NOMO-1 treated with dmso at 0.1 percent for 144 hours (cell line): Measurements from ENCODE around the gene PDSS2.
"Not testable (repeated sequence)": the region's sequence is repeated elsewhere in the genome, so short reads cannot be mapped to it uniquely, and the experiment has no call there.

Source experiments
- DNase-seq: peaks from one replicate; lab custom pipeline; 2025; ENCODE audit not compliant: unreplicated experiment; lab: John Stamatoyannopoulos, UW

PDSS2 gene

DNA sequence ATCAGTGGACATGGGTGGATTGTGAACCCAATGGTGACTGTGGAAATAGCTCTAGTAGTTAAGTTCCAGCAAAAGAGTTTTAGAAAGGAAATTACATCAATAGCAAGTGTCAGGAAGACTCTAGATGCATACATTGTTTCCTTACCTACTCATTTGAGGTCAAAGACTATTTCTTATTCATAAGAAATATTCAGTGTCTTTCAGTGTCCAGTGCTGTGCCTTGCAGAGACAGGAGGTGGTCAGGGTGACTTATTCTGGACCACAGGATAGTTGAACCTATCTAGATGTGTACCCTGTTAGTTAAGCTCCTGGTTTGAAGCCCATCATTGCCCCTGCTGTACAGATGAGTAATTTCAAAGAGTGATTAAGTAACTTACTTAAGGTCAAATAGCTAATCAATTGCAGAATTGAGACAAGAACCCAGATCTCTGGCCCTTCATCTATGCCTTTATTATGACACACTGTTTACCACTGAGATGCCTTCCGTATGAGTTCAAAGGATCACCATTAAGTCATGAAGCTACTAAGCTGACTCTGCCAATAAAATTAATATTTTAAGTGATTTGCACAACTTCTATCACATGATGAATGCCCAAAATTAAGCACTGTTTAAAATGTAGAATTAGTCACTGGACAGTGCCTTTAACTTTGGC lies 136.1 kb downstream of the PDSS2 start:
- DNase-seq: no peak

DNA sequence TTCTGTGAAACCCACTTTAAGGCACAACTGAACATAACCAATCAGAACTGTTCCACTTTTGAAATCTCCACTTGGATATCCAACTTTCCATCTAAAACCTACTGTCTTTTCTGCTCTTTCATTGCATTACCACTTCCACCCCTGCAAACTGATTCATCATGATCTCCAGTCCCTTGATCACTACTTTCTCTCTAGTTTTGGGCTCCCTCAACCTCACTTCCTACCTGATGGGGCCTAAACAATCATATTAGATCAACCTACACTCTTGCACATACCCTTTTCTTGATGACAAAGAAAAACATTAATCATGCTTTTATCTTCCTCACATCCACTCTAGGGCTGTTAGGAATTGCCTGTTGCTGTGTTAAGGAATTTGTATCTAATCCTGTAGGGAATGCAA lies 137.6 kb downstream of the PDSS2 start:
- no peak for DNase-seq

DNA sequence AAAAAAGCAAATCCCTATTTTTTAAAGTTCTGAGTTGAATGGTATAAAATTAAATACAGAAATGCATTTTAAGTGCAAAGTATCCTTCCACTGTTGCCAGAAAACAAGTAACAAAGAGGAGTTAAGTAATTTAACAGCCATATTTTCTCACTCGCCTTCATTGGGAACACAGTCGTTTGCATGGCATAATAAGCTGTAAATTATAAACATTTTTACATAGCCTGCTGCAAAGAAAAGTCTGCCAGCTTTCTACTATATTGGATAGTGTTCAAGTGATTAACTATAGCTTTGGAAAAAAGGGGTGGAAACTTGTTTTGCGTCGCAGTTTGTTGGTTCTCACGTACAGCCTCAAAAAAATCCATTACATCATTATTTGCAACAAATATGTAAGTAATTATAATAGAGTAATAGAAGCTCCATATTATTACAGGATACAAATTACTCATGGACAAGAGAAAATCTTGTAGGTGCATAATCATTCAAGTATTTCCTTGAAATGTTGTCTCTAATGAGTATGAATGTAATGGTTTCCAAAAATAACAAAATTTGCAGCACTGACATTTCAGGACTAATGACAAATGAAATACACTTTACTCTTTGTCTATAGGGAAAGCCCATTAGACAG lies 139.3 kb downstream of the PDSS2 start:
- no peak for DNase-seq

DNA sequence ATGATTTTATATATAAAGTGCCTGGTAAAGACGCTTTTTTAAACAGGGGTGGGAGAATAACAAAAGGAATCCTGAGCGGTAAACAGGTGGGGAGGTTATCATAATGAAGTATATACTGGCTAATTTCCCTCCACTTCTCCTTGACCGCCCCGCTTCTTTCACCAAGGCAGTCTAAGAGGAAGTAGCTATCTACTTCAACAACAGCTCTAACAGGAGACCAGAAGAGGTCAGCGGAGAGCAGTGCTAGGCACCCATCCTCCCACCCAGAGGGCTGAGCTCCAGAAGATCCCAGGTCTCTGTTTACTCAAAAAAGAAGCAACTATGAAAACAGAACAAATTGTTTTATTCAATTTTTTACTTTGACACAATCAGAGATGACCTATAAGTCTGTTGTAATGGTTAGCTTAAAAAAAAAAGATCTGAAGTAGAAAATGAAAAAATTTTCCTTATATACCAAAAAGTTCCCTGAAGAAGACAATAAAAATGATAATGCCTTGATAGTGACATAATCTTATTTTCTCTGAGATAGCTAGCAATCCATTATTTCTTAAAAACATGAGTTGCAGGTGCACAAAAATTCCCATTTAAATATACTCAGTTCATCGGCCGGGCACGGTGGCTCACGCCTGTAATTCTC lies 141.1 kb downstream of the PDSS2 start:
- peak; percentile 59 for DNase-seq

DNA sequence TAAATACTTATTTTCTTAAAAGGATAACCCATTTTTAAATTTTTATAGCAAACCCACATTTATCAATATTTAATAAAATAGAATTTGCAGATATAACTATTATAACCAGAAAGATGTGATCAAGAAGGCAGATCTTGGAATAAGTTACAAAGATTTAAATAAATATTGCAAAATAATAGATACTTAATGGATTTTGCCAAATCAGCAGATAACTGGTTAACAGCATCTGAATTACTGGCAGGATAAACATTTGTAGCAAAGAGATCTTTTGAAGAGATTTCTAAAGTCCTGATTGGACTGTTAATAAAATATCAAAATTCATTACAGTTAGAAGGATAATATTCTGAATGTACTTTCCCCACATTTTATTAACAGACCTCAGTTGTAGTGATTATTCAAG lies 144.2 kb downstream of the PDSS2 start:
- no peak for DNase-seq

DNA sequence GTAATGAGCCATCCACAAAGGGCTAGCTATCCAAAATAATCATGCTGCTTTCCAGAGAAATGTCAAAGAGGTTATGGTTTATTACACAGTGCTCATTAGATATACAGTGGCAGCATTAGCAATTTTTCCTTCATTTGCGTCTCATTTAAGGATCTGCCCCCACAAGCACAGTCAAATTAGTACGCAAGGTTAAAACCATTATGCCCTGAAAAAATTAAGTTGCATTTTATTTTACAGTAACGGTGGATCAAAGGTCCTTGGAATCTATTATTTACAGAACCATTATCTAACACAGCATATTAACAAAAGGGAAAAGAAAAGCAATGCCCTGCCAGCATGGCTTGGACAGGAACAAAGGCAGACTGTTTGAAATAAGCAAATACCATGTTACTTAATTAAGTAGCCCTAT lies 144.8 kb downstream of the PDSS2 start:
- no peak for DNase-seq

DNA sequence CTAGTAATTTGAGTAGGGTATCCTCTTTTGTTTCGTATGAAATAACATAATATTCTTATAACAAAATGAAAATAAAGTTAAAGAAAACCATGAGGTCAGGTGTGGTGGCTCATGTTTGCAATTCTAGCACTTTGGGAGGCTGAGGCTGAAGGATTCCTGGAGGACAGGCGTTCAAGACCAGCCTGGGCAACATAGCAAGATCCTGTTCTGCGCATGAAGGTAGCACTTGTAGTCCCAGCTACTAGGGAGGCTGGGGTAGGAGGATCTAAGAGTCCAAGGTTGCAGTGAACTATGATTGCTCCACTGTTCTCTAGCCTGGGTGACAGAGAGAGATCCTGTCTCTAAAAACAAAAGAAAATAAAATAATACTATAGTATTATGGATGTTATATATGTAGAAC lies 145.6 kb downstream of the PDSS2 start:
- DNase-seq: no peak

DNA sequence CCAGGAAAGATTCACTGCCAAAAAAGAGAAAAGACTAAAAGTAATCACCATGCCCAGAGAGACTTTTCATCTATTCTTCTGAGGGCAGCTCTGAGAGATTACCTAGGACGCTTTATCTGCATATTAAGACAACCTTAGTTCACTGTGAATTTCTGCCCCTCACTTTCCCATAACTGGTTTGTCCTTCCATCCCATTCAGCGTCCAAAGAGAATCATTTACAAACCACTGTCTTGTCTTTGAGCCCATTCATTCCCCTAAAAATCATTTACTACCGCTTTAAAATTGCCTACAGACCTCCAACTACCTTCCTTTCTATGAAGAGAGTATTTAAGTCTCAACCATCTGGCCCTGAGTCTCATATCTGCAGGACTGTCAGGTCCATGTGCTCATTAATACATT lies 149.0 kb downstream of the PDSS2 start:
- DNase-seq: no peak

DNA sequence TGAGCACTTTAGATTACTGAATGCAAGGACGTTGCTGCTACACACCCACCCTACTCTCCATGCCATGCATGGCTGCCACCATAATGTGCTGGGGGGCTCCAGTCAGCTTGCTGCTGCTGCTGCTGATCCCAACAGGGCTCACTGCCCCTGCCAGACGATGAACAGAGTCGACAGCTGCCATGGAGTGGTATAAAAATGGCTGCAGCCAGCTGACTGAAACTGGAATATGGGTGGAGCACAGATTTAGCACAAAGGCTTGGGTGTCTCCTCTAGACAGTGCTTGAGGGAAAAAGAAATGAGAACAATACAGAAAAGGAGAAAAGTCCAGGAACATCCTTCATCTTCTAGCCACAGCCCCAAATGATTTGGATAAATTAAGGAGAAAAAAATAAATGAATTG lies 150.7 kb downstream of the PDSS2 start:
- DNase-seq: no peak

DNA sequence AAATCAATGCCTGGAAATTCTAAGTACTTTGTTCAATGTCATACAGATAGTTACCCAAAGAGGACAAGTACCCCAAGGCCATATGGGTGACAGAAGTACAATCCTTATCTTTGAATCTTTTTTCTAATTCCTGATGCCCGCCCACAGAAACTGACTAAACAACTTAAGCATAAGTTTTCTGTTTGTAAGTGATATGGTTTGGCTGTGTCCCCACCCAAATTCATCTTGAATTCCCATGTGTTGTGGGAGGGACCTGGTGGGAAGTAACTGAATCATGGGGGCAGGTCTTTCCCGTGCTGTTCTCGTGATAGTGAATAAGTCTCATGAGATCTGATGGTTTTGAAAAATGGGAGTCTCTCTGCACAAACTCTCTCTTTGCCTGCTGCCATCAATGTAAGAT lies 153.4 kb downstream of the PDSS2 start:
- DNase-seq: not testable (repeated sequence)

DNA sequence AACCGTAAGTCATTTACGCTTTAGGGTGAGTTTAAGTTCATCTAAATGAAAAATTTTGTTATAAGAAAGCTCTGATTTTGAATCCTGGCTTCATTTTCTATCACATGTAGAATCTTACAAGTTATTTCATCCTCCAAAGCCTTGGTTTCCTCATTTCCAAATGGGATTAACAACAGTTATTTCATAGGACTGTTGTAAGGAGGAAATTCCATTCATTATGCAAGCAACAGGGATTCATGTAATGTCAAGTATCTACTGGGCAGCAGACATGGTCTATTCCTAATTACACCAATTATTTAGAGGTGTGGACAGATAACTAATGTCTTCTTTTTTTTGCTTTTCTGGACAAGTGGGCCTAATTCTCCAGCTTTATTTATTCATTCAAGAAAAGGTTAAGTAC lies 154.0 kb downstream of the PDSS2 start:
- DNase-seq: no peak

DNA sequence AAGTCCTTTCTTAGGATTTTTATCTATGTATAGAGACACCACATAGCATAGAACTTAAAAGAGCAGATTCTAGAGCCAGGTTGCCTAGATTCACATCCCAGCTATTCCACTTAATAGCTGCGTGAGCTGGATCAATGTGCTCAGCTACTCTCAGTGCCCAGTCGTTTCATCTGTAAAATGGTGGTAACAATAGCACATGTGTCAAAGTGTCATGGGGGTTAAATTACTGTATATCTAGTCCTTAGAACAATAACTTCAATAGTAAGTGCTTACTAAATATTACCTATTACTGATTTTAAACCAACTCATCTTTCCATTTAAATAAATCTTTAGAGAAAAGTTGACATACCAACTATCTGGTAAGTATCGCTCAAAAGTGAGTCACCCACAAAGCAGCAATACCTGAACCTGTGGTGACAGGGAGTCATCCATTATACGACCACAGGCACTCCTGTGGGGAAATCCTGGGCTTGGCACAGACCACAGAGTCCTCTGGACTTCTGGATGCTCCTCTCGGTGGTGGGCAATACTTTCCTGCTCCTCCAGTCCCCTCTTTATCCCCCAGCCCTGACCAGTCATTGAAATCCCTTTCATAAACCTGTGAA lies 154.8 kb downstream of the PDSS2 start:
- DNase-seq: no peak

DNA sequence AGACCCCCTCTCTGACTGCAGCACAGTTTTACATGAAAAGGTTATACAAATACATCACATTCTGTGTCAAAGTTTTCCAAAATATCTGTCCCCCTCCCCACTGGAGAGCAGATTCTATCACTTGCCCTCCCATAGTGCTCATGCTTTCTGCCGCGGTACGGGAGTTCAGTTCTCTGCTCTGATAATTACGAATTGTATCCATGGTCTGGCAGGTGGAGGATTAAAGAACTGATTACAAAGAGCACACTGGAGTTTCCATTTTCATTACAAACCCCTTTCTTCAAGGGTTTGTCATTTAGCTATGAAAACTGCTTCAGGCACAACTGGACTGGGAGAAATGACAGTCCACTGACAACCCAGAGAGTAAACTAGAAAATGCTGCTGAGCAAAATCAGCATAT lies 166.0 kb downstream of the PDSS2 start:
- DNase-seq: no peak

DNA sequence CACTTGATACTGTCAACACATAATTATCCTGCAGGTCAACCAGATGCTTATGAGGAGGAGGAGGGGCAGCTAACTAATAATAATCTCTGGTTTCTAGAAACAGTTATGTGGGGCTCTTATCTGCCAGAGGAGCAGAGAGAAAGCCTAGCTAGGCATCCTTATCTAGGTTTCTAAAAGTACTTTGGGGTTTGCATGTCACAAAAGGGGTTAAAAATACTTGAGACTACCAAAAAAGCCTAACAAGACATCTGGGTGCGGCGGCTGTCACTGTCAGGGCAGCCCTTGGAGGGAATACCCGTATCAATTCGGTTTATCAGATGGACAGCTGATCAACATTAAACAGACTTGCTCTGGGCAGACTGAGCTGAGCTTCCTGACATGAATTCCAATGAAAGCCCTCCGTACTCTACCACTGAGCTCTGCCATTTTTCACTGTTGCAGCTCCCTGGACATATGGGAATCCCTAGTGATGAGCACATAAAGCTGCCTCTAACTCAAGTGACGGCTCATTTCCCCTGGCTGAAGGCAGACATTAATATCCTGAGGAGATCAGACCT lies 166.6 kb downstream of the PDSS2 start:
- DNase-seq: no peak

DNA sequence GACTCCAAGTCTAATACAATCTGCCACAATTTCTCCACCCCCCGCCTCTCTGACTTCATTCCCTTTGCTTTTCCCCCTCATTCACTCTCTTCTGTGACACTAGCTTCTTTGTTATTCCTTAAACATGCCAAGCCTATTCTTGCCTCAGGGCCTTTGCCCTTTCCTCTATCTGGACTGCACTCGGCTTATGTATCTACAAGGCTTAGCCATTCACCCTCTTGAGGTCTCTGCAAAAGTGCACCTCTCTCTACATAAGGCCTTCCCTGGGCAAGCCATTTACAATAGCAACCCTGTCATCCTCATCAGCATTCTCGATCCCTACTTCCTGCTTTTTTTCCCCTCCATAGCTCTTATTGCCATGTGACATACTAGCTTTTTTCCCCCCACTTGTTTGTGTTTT lies 168.9 kb downstream of the PDSS2 start:
- DNase-seq: no peak

DNA sequence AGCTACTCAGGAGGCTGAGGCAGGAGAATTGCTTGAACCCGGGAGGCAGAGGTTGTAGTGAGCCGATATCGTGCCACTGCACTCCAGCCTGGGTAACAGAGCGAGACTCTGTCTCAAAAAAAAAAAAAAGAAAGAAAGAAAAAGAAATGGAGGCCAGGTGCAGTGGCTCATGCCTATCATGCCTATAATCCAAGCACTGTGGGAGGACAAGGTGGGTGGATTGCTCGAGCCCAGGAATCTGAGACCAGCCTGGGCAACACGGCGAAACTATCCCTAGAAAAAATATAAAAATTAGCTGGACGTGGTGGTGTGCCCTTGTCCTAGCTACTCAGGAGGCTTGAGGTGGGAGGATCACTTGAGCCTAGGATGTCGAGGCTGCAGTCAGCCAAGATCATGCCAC lies 170.1 kb downstream of the PDSS2 start:
- not testable (repeated sequence) for DNase-seq

DNA sequence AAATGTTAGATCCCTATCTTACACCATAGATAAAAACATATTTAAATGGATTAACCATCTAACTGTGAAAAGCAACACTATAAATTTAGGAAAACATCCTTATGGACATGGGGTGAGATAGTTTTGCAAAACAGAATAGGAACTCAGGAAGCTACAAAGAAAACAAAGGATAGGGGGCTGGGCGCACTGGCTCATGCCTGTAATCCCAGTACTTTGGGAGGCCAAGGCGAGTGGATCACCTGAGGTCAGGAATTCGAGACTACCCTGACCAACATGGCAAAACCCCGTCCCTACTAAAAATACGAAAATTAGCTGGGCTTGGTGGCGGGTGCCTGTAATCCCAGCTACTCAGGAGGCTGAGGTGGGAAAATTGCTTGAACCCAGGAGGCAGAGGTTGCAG lies 173.7 kb downstream of the PDSS2 start:
- DNase-seq: not testable (repeated sequence)

DNA sequence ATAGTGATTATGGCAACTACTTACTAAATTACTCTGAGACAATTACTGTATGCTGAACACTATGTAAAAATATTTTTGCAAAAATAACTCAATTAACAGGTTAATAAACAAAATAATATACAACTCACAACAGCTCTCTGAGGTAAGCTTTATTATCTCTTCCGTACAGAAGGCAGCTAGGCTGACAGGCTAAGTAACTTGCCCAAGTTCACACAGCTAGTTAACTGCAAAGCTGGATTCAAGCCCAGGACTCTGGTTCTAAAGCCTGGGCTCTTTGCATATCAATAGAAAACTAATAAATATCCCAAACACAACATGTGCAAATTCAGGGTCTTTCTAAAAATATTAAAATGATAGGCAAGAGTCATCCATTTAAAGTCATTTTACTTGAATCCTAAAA lies 174.6 kb downstream of the PDSS2 start:
- no peak for DNase-seq

DNA sequence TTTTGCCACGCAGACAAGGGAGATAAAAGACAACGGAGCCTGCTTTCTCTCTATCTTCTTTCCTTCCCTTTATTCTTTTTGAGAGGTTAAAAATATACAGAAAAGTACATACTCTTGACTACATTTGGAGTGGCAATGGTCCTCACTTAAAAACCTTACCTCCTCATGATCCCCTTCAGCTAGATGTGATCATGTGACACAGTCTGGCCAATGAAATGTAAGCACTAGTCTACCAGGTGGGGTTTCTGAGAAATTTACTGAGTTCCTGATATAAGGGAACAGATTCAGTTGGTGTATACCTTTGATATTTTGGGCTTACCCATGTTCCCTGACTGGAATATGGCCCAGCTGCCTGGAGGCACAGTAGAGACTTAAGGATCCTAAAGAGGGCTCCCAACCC lies 178.6 kb downstream of the PDSS2 start:
- DNase-seq: no peak

DNA sequence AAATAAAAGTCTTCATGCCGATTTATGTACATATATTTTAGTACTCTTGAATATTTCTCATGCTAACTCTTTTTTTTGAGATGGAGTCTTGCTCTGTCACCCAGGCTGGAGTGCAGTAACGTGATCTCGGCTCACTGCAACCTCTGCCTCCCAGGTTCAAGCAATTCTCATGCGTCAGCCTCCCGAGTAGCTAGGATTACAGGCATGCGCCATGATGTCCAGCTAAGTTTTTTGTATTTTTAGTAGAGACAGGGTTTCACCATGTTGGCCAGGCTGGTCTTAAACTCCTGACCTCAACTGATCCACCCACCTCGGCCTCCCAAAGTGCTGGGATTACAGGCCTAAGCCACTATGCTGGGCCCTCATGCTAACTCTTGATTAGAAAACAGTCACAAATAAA lies 179.4 kb downstream of the PDSS2 start:
- DNase-seq: not testable (repeated sequence)

DNA sequence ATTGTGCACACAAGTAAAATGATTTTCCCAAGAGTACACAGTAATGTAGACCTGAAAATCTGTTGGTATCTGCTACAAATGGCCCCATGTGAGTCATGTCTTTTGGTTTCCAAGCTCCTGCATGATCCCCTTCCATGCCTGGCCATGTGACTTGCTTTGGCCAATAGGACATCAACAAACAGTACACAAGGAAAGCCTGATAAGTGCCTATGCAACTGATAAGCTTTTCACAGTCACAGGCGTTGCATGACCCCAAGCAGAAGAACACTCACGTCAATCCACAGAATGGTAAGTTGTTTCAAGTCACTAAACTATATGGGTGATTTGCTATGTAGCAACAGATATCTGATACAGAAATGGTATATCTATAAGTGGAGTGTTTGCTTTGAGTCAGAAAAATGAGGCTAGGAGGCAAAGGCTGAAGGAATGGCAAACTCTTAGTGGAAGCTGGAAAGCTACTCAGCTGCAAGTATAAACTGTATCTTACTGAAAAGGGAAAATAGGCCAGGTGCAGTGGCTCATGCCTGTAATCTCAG lies 184.0 kb downstream of the PDSS2 start:
- no peak for DNase-seq

DNA sequence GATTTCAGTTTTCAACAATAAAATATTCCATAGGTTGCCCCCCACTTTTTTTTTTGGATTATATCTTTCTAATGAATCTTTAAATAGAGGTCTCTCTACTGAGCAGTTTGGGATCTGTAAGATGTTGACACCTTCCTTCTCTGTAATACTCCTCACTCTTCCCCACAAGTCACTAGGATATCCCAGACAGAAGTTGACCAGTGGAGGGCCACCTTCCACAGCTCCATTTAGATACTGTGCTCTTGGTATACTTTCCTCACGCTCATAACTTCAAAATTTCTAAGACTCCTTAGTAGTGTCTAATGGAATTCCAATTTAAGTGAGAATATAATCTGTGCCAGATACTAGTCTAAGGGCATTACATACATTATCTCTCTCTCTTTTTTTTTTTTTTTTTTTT lies 185.1 kb downstream of the PDSS2 start:
- no peak for DNase-seq
